ENCODE measurements around the gene ZNF93. TPM values are rescaled to one million over a fixed set of nuclear protein-coding genes. Genes with fewer than 3 reads are reported as not detected.
"Not testable (repeated sequence)": the region's sequence is repeated elsewhere in the genome, so short reads cannot be mapped to it uniquely, and the experiment has no call there.

Gene ZNF93
- total RNA-seq, 4 donors from 2014 or later: 1.7 to 6.1 (median 2.9) TPM

DNA sequence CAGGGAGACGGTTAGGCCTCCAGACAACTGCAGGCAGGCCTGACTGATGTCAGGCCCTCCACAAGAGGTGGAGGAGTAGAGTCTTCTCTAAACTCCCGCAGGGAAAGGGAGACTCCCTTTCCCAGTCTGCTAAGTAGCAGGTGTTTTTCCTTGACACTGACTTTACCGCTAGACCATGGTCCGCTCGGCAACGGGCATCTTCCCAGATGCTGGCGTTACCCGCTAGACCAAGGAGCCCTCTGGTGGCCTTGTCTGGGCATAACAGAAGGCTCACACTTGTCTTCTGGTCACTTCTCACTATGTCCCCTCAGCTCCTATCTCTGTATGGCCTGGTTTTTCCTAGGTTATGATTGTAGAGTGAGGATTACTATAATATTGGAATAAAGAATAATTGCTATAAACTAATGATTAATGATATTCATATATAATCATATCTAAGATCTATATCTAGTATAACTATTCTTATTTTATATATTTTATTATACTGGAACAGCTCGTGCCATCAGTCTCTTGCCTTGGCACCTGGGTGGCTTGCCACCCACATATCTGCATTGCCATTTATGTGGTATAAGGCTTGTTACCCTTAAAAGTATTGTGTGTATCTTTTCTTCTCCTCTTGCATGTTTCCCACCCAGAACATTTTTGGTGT is 58.5 kb downstream of the ZNF93 start:
- ATAC-seq, H3K27me3 ChIP-seq, H3K9me3 ChIP-seq, H3K36me3 ChIP-seq, H3K4me1 ChIP-seq, H3K27ac ChIP-seq, H3K4me3 ChIP-seq: not testable (repeated sequence)
- WGBS, 2 donors (ENCODE audit: low coverage in 1 of 2): 8 to 12% methylated on average over 7 to 8 of the region's 9 CpGs
- peak; percentile 9 for TF ChIP-seq POLR2AphosphoS5 (IDR thresholded peaks at IDR 0.05)
- TF ChIP-seq, protein P1, sequence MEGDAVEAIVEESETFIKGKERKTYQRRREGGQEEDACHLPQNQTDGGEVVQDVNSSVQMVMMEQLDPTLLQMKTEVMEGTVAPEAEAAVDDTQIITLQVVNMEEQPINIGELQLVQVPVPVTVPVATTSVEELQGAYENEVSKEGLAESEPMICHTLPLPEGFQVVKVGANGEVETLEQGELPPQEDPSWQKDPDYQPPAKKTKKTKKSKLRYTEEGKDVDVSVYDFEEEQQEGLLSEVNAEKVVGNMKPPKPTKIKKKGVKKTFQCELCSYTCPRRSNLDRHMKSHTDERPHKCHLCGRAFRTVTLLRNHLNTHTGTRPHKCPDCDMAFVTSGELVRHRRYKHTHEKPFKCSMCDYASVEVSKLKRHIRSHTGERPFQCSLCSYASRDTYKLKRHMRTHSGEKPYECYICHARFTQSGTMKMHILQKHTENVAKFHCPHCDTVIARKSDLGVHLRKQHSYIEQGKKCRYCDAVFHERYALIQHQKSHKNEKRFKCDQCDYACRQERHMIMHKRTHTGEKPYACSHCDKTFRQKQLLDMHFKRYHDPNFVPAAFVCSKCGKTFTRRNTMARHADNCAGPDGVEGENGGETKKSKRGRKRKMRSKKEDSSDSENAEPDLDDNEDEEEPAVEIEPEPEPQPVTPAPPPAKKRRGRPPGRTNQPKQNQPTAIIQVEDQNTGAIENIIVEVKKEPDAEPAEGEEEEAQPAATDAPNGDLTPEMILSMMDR (IDR thresholded peaks at IDR 0.05): peak; percentile 64 to 69 (median 68)

DNA sequence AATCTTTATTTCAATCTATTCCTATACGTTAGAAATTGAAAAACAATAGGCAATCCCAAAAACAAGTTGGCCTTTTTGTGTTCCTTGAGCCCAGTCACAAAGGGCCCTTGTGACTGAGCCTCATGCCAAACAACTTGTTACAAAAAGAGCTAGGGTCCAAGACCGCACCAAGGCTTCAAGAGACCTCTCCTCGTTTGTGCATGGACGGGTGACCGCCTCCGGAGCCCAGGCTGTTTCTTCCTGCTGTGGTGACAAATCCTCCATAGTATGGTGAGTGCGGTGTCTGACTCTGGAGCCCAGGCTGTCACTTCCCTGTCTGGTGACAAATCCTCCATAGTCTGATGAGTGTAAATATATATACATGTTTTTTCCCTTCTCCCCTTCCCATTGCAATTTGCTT is 63.7 kb downstream of the ZNF93 start:
- Histone ChIP-seq H3K27ac (no peak overlapping the region), H3K4me1 (no peaks in the 10 kb centered on the region), H3K4me3 (no peak overlapping the region), H3K36me3 (no peaks in the 10 kb centered on the region), H3K9me3 (peaks cover 0 to 29% (median 0%) of the 10 kb centered on the region in 3 donors), H3K27me3 (no peaks in the 10 kb centered on the region)
- ATAC-seq: no peak
- TF ChIP-seq EP300 (IDR thresholded peaks at IDR 0.05) (no peak), POLR2A (IDR thresholded peaks at IDR 0.05) (no peak), POLR2AphosphoS5 (IDR thresholded peaks at IDR 0.05) (no peak)
- TF ChIP-seq, protein P1 (IDR thresholded peaks at IDR 0.05): no peak
- 69 to 76% methylated on average over 4 to 5 of the region's 7 CpGs for WGBS, 2 donors (ENCODE audit: low coverage in 1 of 2)

DNA sequence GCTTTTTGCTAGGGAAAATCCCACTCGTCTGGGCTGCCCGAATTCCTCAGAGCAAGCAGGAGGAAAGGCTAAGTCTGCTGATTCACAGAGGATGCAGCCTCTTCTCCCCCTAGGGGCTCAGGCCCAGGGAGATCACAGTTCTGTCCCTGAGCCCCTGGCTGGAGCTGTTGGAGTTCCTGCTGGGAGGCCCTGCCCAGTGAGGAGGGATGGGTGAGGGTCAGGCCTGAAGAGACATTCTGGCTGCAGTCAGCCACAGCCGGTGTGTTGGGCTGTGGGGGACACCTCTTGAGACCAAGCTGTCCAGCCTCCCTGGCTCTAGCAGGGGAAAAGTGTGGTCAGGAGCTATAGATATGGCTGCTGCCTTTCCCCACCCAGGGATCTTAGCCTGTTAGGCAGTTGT is 65.4 kb downstream of the ZNF93 start:
- not testable (repeated sequence) for H3K27ac ChIP-seq, H3K4me3 ChIP-seq, H3K4me1 ChIP-seq, ATAC-seq, H3K36me3 ChIP-seq, H3K27me3 ChIP-seq
- peaks cover 0 to 29% (median 0%) of the 10 kb centered on the region in 3 donors for H3K9me3 ChIP-seq
- no CpG with 5 or more reads among the region's 3 CpGs for WGBS, 2 donors (ENCODE audit: low coverage in 1 of 2)

DNA sequence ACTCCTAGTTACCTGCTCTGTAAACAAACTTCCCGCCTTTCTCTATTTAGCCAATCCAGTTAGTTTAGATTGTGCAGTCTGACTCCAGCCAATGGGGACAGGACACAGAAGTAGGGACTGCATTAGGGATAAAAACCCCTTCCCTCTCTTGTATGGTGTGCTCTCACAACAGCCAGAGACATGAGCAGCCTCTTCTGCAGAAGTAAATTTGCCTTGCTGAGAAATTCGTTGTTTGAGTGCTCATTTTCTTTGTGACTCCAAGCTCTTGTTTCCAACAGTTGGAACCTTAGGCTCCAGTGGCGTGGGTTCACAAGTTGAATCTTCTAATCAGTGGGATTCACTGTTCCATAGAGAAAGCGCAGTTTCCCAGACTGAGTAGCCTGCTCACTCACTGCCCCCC is 66.1 kb downstream of the ZNF93 start:
- no peak for ATAC-seq
- Histone ChIP-seq H3K36me3 (no peaks in the 10 kb centered on the region), H3K27ac (no peak overlapping the region), H3K4me3 (no peak overlapping the region), H3K4me1 (no peaks in the 10 kb centered on the region), H3K27me3 (no peaks in the 10 kb centered on the region), H3K9me3 (peaks cover 0 to 29% (median 0%) of the 10 kb centered on the region in 3 donors)
- WGBS, 2 donors (ENCODE audit: low coverage in 1 of 2): 77 to 90% methylated on average over 2 to 3 of the region's 4 CpGs
- no peak for TF ChIP-seq POLR2A (IDR thresholded peaks at IDR 0.05)
- TF ChIP-seq, protein P1 (IDR thresholded peaks at IDR 0.05): no peak
- TF ChIP-seq EP300 (IDR thresholded peaks at IDR 0.05): no peak
- TF ChIP-seq POLR2AphosphoS5 (IDR thresholded peaks at IDR 0.05): no peak

Other genes with a start within 250 kb of the ZNF93 start
- 100 to 1,000 TPM in 1 of 4 donors, 10 to 100 TPM in 3; 65.6 to 142 (median 92.3) TPM for gene ATP13A1, start 237.3 kb upstream of the ZNF93 start, total RNA-seq
- gene ZNF101, start 232.1 kb upstream of the ZNF93 start, total RNA-seq: 1 to 10 TPM; 2.5 to 7.6 (median 4.4) TPM
- 10 to 100 TPM in 2 of 4 donors, 1 to 10 TPM in 2; 7.4 to 11.4 (median 9.6) TPM for gene ZNF14, start 167.8 kb upstream of the ZNF93 start, total RNA-seq
- 10 to 100 TPM; 17.7 to 34.2 (median 25.9) TPM for gene ZNF506, start 79.2 kb upstream of the ZNF93 start, total RNA-seq
- 10 to 100 TPM in 2 of 4 donors, 1 to 10 TPM in 2; 7.0 to 17.3 (median 9.5) TPM for gene ZNF253, start 35.1 kb upstream of the ZNF93 start, total RNA-seq
- 1 to 10 TPM; 1.6 to 5.9 (median 3.8) TPM for gene ZNF682, start 138.6 kb downstream of the ZNF93 start, total RNA-seq
- gene ZNF90, start 177.1 kb downstream of the ZNF93 start, total RNA-seq: 1 to 10 TPM in 3 of 4 donors, under 1 TPM in 1; 0.12 to 2.5 (median 1.6) TPM